ENCODE data around the gene IFI27.

Gene IFI27

DNA sequence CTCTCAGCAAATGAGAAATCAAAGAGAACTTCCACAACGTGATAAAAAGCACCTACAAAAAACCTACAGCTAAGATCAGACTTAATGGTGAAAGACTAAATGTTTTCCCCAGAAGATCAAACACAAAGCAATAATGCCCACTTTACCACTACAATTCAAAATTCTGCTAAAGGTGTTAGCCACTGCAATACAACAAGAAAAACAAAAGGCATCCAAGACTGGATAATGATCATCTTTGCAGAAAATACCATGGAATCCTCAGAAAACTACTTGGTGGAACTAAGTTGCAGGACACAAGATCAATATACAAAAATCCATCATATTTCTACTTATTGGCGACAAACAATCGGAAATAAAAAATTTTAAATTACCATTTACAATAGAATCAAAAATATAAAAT is 36.0 kb upstream of the IFI27 start:
- Histone ChIP-seq H4K20me1 (ENCODE audit: insufficient read depth, low read length) (peaks cover 33% of the 10 kb centered on the region), H3K36me3 (ENCODE audit: insufficient read depth, low read length) (peaks cover 50% of the 10 kb centered on the region), H3K9ac (ENCODE audit: low read depth, low read length) (no peak overlapping the region), H3K27ac (ENCODE audit: low read length) (no peak overlapping the region), H2AFZ (ENCODE audit: low read depth, low read length) (no peak overlapping the region), H3K27me3 (ENCODE audit: insufficient read depth, low read length, poor library complexity) (no peaks in the 10 kb centered on the region), H3K79me2 (ENCODE audit: insufficient read depth, low read length) (peaks cover 99% of the 10 kb centered on the region), H3K4me1 (ENCODE audit: insufficient read depth, low read length) (peaks cover 36% of the 10 kb centered on the region), H3K4me3 (ENCODE audit: low read depth in 1 of 2, low read length in 2 of 2) (no peak overlapping the region), H3K9me3 (ENCODE audit: insufficient read depth, low read length, severe bottlenecking) (peaks cover 10% of the 10 kb centered on the region), H3K4me2 (ENCODE audit: insufficient read depth, low read length) (no peak overlapping the region)
- no peak for ATAC-seq (ENCODE audit: insufficient read depth, low read depth)
- TF ChIP-seq EZH2 (IDR thresholded peaks at IDR 0.05; ENCODE audit: borderline replicate concordance, low read depth, low read length, severe bottlenecking): no peak
- TF ChIP-seq, protein P1, sequence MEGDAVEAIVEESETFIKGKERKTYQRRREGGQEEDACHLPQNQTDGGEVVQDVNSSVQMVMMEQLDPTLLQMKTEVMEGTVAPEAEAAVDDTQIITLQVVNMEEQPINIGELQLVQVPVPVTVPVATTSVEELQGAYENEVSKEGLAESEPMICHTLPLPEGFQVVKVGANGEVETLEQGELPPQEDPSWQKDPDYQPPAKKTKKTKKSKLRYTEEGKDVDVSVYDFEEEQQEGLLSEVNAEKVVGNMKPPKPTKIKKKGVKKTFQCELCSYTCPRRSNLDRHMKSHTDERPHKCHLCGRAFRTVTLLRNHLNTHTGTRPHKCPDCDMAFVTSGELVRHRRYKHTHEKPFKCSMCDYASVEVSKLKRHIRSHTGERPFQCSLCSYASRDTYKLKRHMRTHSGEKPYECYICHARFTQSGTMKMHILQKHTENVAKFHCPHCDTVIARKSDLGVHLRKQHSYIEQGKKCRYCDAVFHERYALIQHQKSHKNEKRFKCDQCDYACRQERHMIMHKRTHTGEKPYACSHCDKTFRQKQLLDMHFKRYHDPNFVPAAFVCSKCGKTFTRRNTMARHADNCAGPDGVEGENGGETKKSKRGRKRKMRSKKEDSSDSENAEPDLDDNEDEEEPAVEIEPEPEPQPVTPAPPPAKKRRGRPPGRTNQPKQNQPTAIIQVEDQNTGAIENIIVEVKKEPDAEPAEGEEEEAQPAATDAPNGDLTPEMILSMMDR (IDR thresholded peaks at IDR 0.05; ENCODE audit: borderline replicate concordance, extremely low read depth, low read length, poor library complexity, severe bottlenecking): no peak
- no peak for DNase-seq

DNA sequence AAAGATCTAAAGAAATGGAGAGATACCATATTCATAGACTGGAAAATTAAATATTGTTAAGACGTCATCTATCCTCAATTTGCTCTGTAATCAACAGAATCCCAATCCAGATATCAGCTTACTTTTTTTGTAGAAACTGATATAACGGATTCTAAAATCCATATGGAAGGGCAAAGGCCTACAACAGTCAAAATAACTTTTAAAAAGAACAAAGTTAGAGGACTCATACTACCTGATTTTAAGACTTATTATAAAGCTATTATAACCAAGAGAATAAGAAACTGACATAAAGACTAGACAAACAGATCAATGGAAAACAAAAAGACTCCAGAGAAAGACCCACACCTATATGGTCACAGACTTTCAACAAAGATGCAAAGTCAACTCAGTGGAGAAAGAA is 35.5 kb upstream of the IFI27 start:
- H3K4me2 ChIP-seq (ENCODE audit: insufficient read depth, low read length): peak overlapping the region; percentile 87; the same call in 1 of the 2 replicates
- H3K36me3 ChIP-seq (ENCODE audit: insufficient read depth, low read length): peaks cover 52% of the 10 kb centered on the region
- peaks cover 99% of the 10 kb centered on the region for H3K79me2 ChIP-seq (ENCODE audit: insufficient read depth, low read length)
- no peak for TF ChIP-seq EZH2 (IDR thresholded peaks at IDR 0.05; ENCODE audit: borderline replicate concordance, low read depth, low read length, severe bottlenecking)
- TF ChIP-seq, protein P1 (IDR thresholded peaks at IDR 0.05; ENCODE audit: borderline replicate concordance, extremely low read depth, low read length, poor library complexity, severe bottlenecking): no peak
- no peak overlapping the region for H3K27ac ChIP-seq (ENCODE audit: low read length)
- no peaks in the 10 kb centered on the region for H3K27me3 ChIP-seq (ENCODE audit: insufficient read depth, low read length, poor library complexity)
- ATAC-seq (ENCODE audit: insufficient read depth, low read depth) (no peak), DNase-seq (no peak)
- H3K9me3 ChIP-seq (ENCODE audit: insufficient read depth, low read length, severe bottlenecking): peaks cover 10% of the 10 kb centered on the region
- H3K4me1 ChIP-seq (ENCODE audit: insufficient read depth, low read length): peaks cover 41% of the 10 kb centered on the region
- H3K4me3 ChIP-seq (ENCODE audit: low read depth in 1 of 2, low read length in 2 of 2): no peak overlapping the region
- H3K9ac ChIP-seq (ENCODE audit: low read depth, low read length): no peak overlapping the region
- no peak overlapping the region for H2AFZ ChIP-seq (ENCODE audit: low read depth, low read length)
- H4K20me1 ChIP-seq (ENCODE audit: insufficient read depth, low read length): peaks cover 38% of the 10 kb centered on the region

DNA sequence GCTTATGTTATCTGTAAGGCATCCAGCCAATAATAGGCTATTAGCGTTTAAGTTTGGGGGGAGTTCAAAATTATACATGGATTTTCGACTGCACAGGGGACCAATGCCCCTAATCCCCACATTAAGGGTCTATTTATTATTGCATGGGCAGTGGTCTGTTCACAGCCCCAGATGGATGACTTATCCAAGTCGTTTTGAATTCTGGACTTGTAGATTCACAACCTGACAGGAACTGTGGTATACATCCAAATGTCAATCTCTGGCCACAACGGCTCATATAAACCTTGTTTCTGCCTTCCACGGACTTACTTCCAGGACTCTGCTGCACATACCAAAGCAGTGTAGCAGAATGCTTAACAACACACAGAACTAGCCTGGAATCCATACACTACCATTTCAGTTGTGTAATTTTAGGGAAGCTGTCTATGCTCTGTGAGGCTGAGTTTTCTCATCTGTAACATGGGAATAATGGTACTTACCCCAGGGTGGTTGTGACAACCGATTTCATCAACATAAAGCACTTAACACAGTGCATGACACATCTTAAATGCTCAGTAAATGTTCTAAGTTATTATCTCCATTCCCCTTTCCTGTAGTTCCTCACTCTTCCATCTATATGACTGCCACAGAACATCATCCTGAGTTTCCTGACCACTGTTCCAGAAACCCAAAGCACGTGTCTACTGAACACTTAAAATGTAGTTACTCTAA is 33.3 kb upstream of the IFI27 start:
- H3K36me3 ChIP-seq (ENCODE audit: insufficient read depth, low read length): peaks cover 51% of the 10 kb centered on the region
- H3K9me3 ChIP-seq (ENCODE audit: insufficient read depth, low read length, severe bottlenecking): peaks cover 10% of the 10 kb centered on the region
- ATAC-seq (ENCODE audit: insufficient read depth, low read depth) (no peak), DNase-seq (no peak)
- peaks cover 99% of the 10 kb centered on the region for H3K79me2 ChIP-seq (ENCODE audit: insufficient read depth, low read length)
- H3K27ac ChIP-seq (ENCODE audit: low read length): no peak overlapping the region
- H3K27me3 ChIP-seq (ENCODE audit: insufficient read depth, low read length, poor library complexity): no peaks in the 10 kb centered on the region
- H2AFZ ChIP-seq (ENCODE audit: low read depth, low read length): no peak overlapping the region
- no peak overlapping the region for H3K9ac ChIP-seq (ENCODE audit: low read depth, low read length)
- TF ChIP-seq, protein P1 (IDR thresholded peaks at IDR 0.05; ENCODE audit: borderline replicate concordance, extremely low read depth, low read length, poor library complexity, severe bottlenecking): no peak
- TF ChIP-seq EZH2 (IDR thresholded peaks at IDR 0.05; ENCODE audit: borderline replicate concordance, low read depth, low read length, severe bottlenecking): no peak
- H3K4me3 ChIP-seq (ENCODE audit: low read depth in 1 of 2, low read length in 2 of 2): peak overlapping the region in 1 of 2 experiments; percentile 69; a peak in 2 of 4 replicates
- peak overlapping the region; percentile 87 for H3K4me2 ChIP-seq (ENCODE audit: insufficient read depth, low read length)
- peaks cover 50% of the 10 kb centered on the region for H3K4me1 ChIP-seq (ENCODE audit: insufficient read depth, low read length)
- peaks cover 39% of the 10 kb centered on the region for H4K20me1 ChIP-seq (ENCODE audit: insufficient read depth, low read length)
